GM23338 (cell line): ENCODE measurements around the gene CCNY. TPM values are rescaled to one million over a fixed set of nuclear protein-coding genes. Genes with fewer than 3 reads are reported as not detected.

ENCODE experiments used
- ATAC-seq: fragments of 200-7000 bp; cut with Tn5 transposase; 3 replicates; pipeline ENCODE4 v1.9.1; 2020
- DNase-seq: peaks from one replicate; pipeline ENCODE4 v3.0.0-alpha.2; 2015; ENCODE audit warnings: low spot score
- H2AFZ ChIP-seq: fragments of 200-600 bp; sonication (generic); 2 replicates; pipeline ENCODE4 v1.8.0; 2016; ENCODE audit warnings: antibody characterized with exemption, mild to moderate bottlenecking, moderate library complexity
- H3F3A ChIP-seq: fragments of 200-600 bp; sonication (generic); replicated peaks from 2 replicates; pipeline ENCODE4 v1.8.0; 2017; ENCODE audit warnings: antibody characterized with exemption, mixed run types, low read depth
- H3K27ac ChIP-seq: fragments of 200-600 bp; sonication (generic); 2 replicates; pipeline ENCODE4 v1.6.1; 2016; ENCODE audit warnings: low read depth
- H3K27me3 ChIP-seq: fragments of 200-600 bp; sonication (generic); 2 replicates; pipeline ENCODE4 v1.8.0; 2016; ENCODE audit warnings: mild to moderate bottlenecking, mixed run types, moderate library complexity; ENCODE audit not compliant: insufficient read depth
- H3K36me3 ChIP-seq: fragments of 200-600 bp; sonication (generic); 2 replicates; pipeline ENCODE4 v1.8.0; 2016; ENCODE audit warnings: mild to moderate bottlenecking; ENCODE audit not compliant: insufficient read depth
- H3K4me1 ChIP-seq: fragments of 200-600 bp; sonication (generic); 2 replicates; pipeline ENCODE4 v1.8.0; 2016; ENCODE audit warnings: mild to moderate bottlenecking, moderate library complexity; ENCODE audit not compliant: insufficient read depth
- H3K4me2 ChIP-seq: fragments of 200-600 bp; sonication (generic); 2 replicates; pipeline ENCODE4 v1.7.1; 2017; ENCODE audit warnings: mixed run types
- H3K4me3 ChIP-seq: fragments of 200-600 bp; sonication (generic); 2 replicates; pipeline ENCODE4 v1.6.1; 2016; ENCODE audit warnings: mixed run types
- H3K79me2 ChIP-seq: fragments of 200-600 bp; sonication (generic); replicated peaks from 2 replicates; pipeline ENCODE4 v1.8.0; 2017; ENCODE audit warnings: mild to moderate bottlenecking; ENCODE audit not compliant: insufficient read depth
- H3K9me2 ChIP-seq: fragments of 200-600 bp; sonication (generic); 2 replicates; pipeline ENCODE4 v1.8.0; 2017; ENCODE audit not compliant: insufficient read depth
- H4K20me1 ChIP-seq: fragments of 200-600 bp; sonication (generic); replicated peaks from 2 replicates; pipeline ENCODE4 v1.8.0; 2017; ENCODE audit warnings: mild to moderate bottlenecking; ENCODE audit not compliant: insufficient read depth
- H3K27ac Mint-ChIP-seq: 2 replicates; pipeline ENCODE4 v1.8.0; 2020; ENCODE audit warnings: inconsistent platforms, mild to moderate bottlenecking, moderate library complexity, mixed read lengths
- H3K27me3 Mint-ChIP-seq: 3 replicates; pipeline ENCODE4 v1.8.0; 2022; ENCODE audit warnings: low read depth, mild to moderate bottlenecking, moderate library complexity, mixed read lengths, inconsistent platforms; ENCODE audit not compliant: insufficient read depth, poor library complexity
- H3K36me3 Mint-ChIP-seq: 3 replicates; pipeline ENCODE4 v1.8.0; 2021; ENCODE audit warnings: low read depth, mild to moderate bottlenecking, inconsistent platforms, moderate library complexity, mixed read lengths
- H3K4me1 Mint-ChIP-seq: 3 replicates; pipeline ENCODE4 v1.8.0; 2020; ENCODE audit warnings: mild to moderate bottlenecking, inconsistent platforms, mixed read lengths
- H3K4me3 Mint-ChIP-seq: 3 replicates; pipeline ENCODE4 v1.8.0; 2021; ENCODE audit warnings: moderate library complexity, mild to moderate bottlenecking, inconsistent platforms, mixed read lengths
- H3K9me3 Mint-ChIP-seq: 3 replicates; pipeline ENCODE4 v1.8.0; 2020; ENCODE audit warnings: moderate library complexity, mild to moderate bottlenecking, inconsistent platforms, mixed read lengths
- CREB1 ChIP-seq: fragments of 250-450 bp; sonication (Bioruptor Pico); IDR thresholded peaks from 2 replicates; pipeline ENCODE4 v1.5.0; 2020; ENCODE audit warnings: low read depth, mild to moderate bottlenecking, moderate library complexity
- CTCF ChIP-seq, 2 experiments: fragments of 200-600 bp in 1 of 2; sonication (generic) in 1 of 2; conservative IDR thresholded peaks; 2 replicates each; pipeline versions ENCODE4 v1.5.1 to v1.6.1; 2016 to 2017; ENCODE audit warnings: antibody characterized with exemption in 2 of 2, low read depth in 2 of 2, mild to moderate bottlenecking in 2 of 2, moderate library complexity in 1 of 2
- ETS1 ChIP-seq: IDR thresholded peaks from 2 replicates; pipeline ENCODE4 v1.6.1; 2016; ENCODE audit warnings: antibody characterized with exemption
- EZH2phosphoT487 ChIP-seq: fragments of 200-600 bp; sonication (generic); IDR thresholded peaks from one replicate; pipeline ENCODE4 v1.8.1; 2018; ENCODE audit warnings: antibody characterized with exemption; ENCODE audit not compliant: unreplicated experiment
- JUNB ChIP-seq: IDR thresholded peaks from one replicate; pipeline ENCODE4 v1.6.1; 2016; ENCODE audit warnings: antibody characterized with exemption; ENCODE audit not compliant: unreplicated experiment
- NANOG ChIP-seq: IDR thresholded peaks from 2 replicates; pipeline ENCODE4 v1.6.1; 2016; ENCODE audit warnings: antibody characterized with exemption, borderline replicate concordance
- POLR2AphosphoS5 ChIP-seq: IDR thresholded peaks from 2 replicates; pipeline ENCODE4 v1.6.1; 2016; ENCODE audit warnings: antibody characterized with exemption, low read depth
- REST ChIP-seq: IDR thresholded peaks from one replicate; pipeline ENCODE4 v1.6.1; 2018; ENCODE audit warnings: antibody characterized with exemption; ENCODE audit not compliant: unreplicated experiment
- ZNF331 ChIP-seq: fragments of 250-450 bp; sonication (Bioruptor Pico); IDR thresholded peaks from 2 replicates; pipeline ENCODE4 v1.5.0; 2020; ENCODE audit warnings: low read depth, mild to moderate bottlenecking, moderate library complexity
- ZNF462 ChIP-seq: fragments of 250-450 bp; sonication (Bioruptor Pico); IDR thresholded peaks from 2 replicates; pipeline ENCODE4 v1.5.0; 2020; ENCODE audit warnings: mild to moderate bottlenecking, moderate library complexity
- polyA plus RNA-seq: library from polyadenylated mRNA; unstranded; fragments of >200 nt; fragmentation: Nextera tagmentation; extraction: Ambion mirVana; gene quantifications from 2 replicates; pipeline ENCODE4 v1.2.1, GENCODE V29; 2016
- total RNA-seq: library from RNA; depleted of rRNA; stranded (reverse); fragments of >200 nt; shearing (Covaris generic); gene quantifications from 2 replicates; pipeline ENCODE4 v1.2.3, GENCODE V29; 2014

CCNY gene
- total and polyA plus RNA-seq, 2 experiments from 2014 or later: 14.2 to 29.0 TPM

- no peaks in the 10 kb centered on the region for H3K36me3 ChIP-seq
- no peaks in the 10 kb centered on the region for H3F3A ChIP-seq
- H3K27me3 ChIP-seq: peaks cover 8% of the 10 kb centered on the region
- Mint-ChIP-seq H3K4me1 (peaks cover 23% of the 10 kb centered on the region), H3K27ac (no peak overlapping the region), H3K4me3 (no peak overlapping the region), H3K36me3 (no peaks in the 10 kb centered on the region; the same call in 2 of the 3 replicates), H3K9me3 (no peaks in the 10 kb centered on the region), H3K27me3 (peaks cover 3% of the 10 kb centered on the region)
- no peak for ATAC-seq
- H3K4me2 ChIP-seq: no peak overlapping the region
- DNase-seq: no peak
- H3K27ac ChIP-seq: no peak overlapping the region
- peaks cover 93% of the 10 kb centered on the region for H3K79me2 ChIP-seq
- H3K4me1 ChIP-seq: peaks cover 11% of the 10 kb centered on the region; the same call in 1 of the 2 replicates
- H2AFZ ChIP-seq: no peak overlapping the region
- no peaks in the 10 kb centered on the region for H3K9me2 ChIP-seq
- peaks cover 53% of the 10 kb centered on the region for H4K20me1 ChIP-seq
- no peak for TF ChIP-seq REST
- TF ChIP-seq ZNF462: no peak
- no peak for TF ChIP-seq EZH2phosphoT487
- no peak for TF ChIP-seq ETS1
- no peak for TF ChIP-seq NANOG
- TF ChIP-seq JUNB: no peak
- no peak for TF ChIP-seq ZNF331
- TF ChIP-seq CREB1 (CRISPR knock-in tag): no peak
- TF ChIP-seq CTCF (conservative IDR thresholded peaks at IDR 0.05; ENCODE audit: low read depth in 2 of 2): no peak
- no peak for TF ChIP-seq POLR2AphosphoS5
- H3K4me3 ChIP-seq: no peak overlapping the region
These were observed 5.2 kb downstream of the CCNY start for GRCh38 chr10:35341521-35341920.
